Measurements from ENCODE around the gene HGFAC.

The HGFAC gene

GRCh38 chr4:3411676-3412075 is 30.1 kb upstream of the HGFAC start:
- no peak for DNase-seq

- no peak for DNase-seq
Observed at GRCh38 chr4:3412257-3413020, 29.3 kb upstream of the HGFAC start.

- no peak for DNase-seq
Observed at GRCh38 chr4:3413217-3413671, 28.5 kb upstream of the HGFAC start.

GRCh38 chr4:3413675-3414420 is 27.9 kb upstream of the HGFAC start:
- no peak for DNase-seq

- no peak for DNase-seq
Observed at GRCh38 chr4:3414421-3415279, 27.1 kb upstream of the HGFAC start.

- no peak for DNase-seq
Observed at GRCh38 chr4:3415471-3416141, 26.2 kb upstream of the HGFAC start.

- no peak for DNase-seq
Observed at GRCh38 chr4:3416270-3416669, 25.5 kb upstream of the HGFAC start.

GRCh38 chr4:3416821-3417221 is 24.9 kb upstream of the HGFAC start:
- no peak for DNase-seq

- DNase-seq: no peak
Observed at GRCh38 chr4:3417448-3417847, 24.3 kb upstream of the HGFAC start.

GRCh38 chr4:3418029-3418762 is 23.6 kb upstream of the HGFAC start:
- DNase-seq: no peak

GRCh38 chr4:3419836-3420605 is 21.7 kb upstream of the HGFAC start:
- no peak for DNase-seq

GRCh38 chr4:3420606-3420955 is 21.2 kb upstream of the HGFAC start:
- no peak for DNase-seq

GRCh38 chr4:3420956-3421355 is 20.8 kb upstream of the HGFAC start:
- no peak for DNase-seq

GRCh38 chr4:3421470-3421869 is 20.3 kb upstream of the HGFAC start:
- no peak for DNase-seq

- DNase-seq: no peak
Observed at GRCh38 chr4:3422241-3422801, 19.4 kb upstream of the HGFAC start.

GRCh38 chr4:3422808-3423297 is 18.9 kb upstream of the HGFAC start:
- DNase-seq: no peak

GRCh38 chr4:3423406-3423805 is 18.4 kb upstream of the HGFAC start:
- DNase-seq: no peak

- no peak for DNase-seq
Observed at GRCh38 chr4:3423952-3424351, 17.8 kb upstream of the HGFAC start.

GRCh38 chr4:3424522-3425095 is 17.2 kb upstream of the HGFAC start:
- DNase-seq: no peak

GRCh38 chr4:3426465-3427133 is 15.2 kb upstream of the HGFAC start:
- DNase-seq: no peak

All from EL (cell line).